Skeletal muscle tissue (tissue), 4 donors: ENCODE measurements around the gene THSD4. TPM values are rescaled to one million over a fixed set of nuclear protein-coding genes. Genes with fewer than 3 reads are reported as not detected.

ENCODE experiments used
- H3K27ac ChIP-seq: one replicate; pipeline ENCODE4 v1.7.0; 2013; ENCODE audit warnings: mild to moderate bottlenecking, low read depth, low read length, inconsistent platforms
- H3K27me3 ChIP-seq, 3 donors: one replicate each; pipeline ENCODE4 v1.7.0; 2013; ENCODE audit warnings: low read length in 3 of 3; ENCODE audit not compliant: control insufficient read depth in 3 of 3, insufficient read depth in 3 of 3
- H3K36me3 ChIP-seq, 3 donors: one replicate each; pipeline ENCODE4 v1.7.0; 2013; ENCODE audit warnings: low read length in 3 of 3; ENCODE audit not compliant: control insufficient read depth in 3 of 3, insufficient read depth in 3 of 3
- H3K4me1 ChIP-seq, 3 donors: one replicate each; pipeline ENCODE4 v1.7.0; 2013; ENCODE audit warnings: low read length in 3 of 3, mild to moderate bottlenecking in 3 of 3; ENCODE audit not compliant: control insufficient read depth in 3 of 3, insufficient read depth in 3 of 3
- H3K4me3 ChIP-seq, 3 donors: one replicate each; pipeline ENCODE4 v1.7.0; 2013; ENCODE audit warnings: low read length in 3 of 3
- H3K9ac ChIP-seq, 3 donors: one replicate each; pipeline ENCODE4 v1.7.0; 2013; ENCODE audit warnings: low read length in 3 of 3, mild to moderate bottlenecking in 3 of 3, moderate library complexity in 2 of 3, low read depth in 1 of 3
- H3K9me3 ChIP-seq, 3 donors: one replicate each; pipeline ENCODE4 v1.7.0; 2013; ENCODE audit warnings: low read length in 3 of 3; ENCODE audit not compliant: control insufficient read depth in 3 of 3
- total RNA-seq: library from RNA; depleted of rRNA; stranded (reverse); fragments of >200 nt; gene quantifications from one replicate; pipeline ENCODE4 v1.2.3, GENCODE V29; 2014
- donor health status: Osteomylitis.

THSD4 gene
- total RNA-seq, 1 donor from 2014 or later: 15.7 TPM

GRCh38 chr15:71549697-71550096 is 434.4 kb downstream of the THSD4 start:
- Histone ChIP-seq H3K27me3 (peaks cover 0 to 2% (median 0%) of the 10 kb centered on the region in 3 donors), H3K9ac (no peak overlapping the region), H3K4me3 (no peak overlapping the region), H3K36me3 (no peaks in the 10 kb centered on the region), H3K27ac (no peak overlapping the region), H3K4me1 (peaks cover 0 to 7% (median 3%) of the 10 kb centered on the region in 3 donors), H3K9me3 (no peaks in the 10 kb centered on the region)

- peaks cover 0 to 2% (median 0%) of the 10 kb centered on the region in 3 donors for H3K27me3 ChIP-seq
- no peak overlapping the region for H3K9ac ChIP-seq
- H3K4me3 ChIP-seq: no peak overlapping the region
- no peaks in the 10 kb centered on the region for H3K9me3 ChIP-seq
- H3K27ac ChIP-seq: no peak overlapping the region
- H3K4me1 ChIP-seq: peaks cover 0 to 7% (median 3%) of the 10 kb centered on the region in 3 donors
- no peaks in the 10 kb centered on the region for H3K36me3 ChIP-seq
These were observed 436.3 kb downstream of the THSD4 start for GRCh38 chr15:71551566-71551965.

GRCh38 chr15:71559098-71559497 is 443.8 kb downstream of the THSD4 start:
- H3K9ac ChIP-seq: no peak overlapping the region
- no peaks in the 10 kb centered on the region for H3K27me3 ChIP-seq
- no peak overlapping the region for H3K4me3 ChIP-seq
- H3K27ac ChIP-seq: no peak overlapping the region
- no peaks in the 10 kb centered on the region for H3K9me3 ChIP-seq
- no peaks in the 10 kb centered on the region for H3K4me1 ChIP-seq
- H3K36me3 ChIP-seq: no peaks in the 10 kb centered on the region

- Histone ChIP-seq H3K4me3 (no peak overlapping the region), H3K9me3 (no peaks in the 10 kb centered on the region), H3K4me1 (no peaks in the 10 kb centered on the region), H3K27me3 (no peaks in the 10 kb centered on the region), H3K27ac (no peak overlapping the region), H3K36me3 (no peaks in the 10 kb centered on the region), H3K9ac (no peak overlapping the region)
These were observed 444.3 kb downstream of the THSD4 start for GRCh38 chr15:71559616-71560015.

GRCh38 chr15:71562251-71562650 is 447.0 kb downstream of the THSD4 start:
- Histone ChIP-seq H3K4me1 (no peaks in the 10 kb centered on the region), H3K9ac (no peak overlapping the region), H3K4me3 (no peak overlapping the region), H3K36me3 (no peaks in the 10 kb centered on the region), H3K27me3 (no peaks in the 10 kb centered on the region), H3K9me3 (no peaks in the 10 kb centered on the region), H3K27ac (no peak overlapping the region)

- Histone ChIP-seq H3K9ac (no peak overlapping the region), H3K9me3 (no peaks in the 10 kb centered on the region), H3K4me1 (no peaks in the 10 kb centered on the region), H3K36me3 (no peaks in the 10 kb centered on the region), H3K27ac (no peak overlapping the region), H3K27me3 (no peaks in the 10 kb centered on the region), H3K4me3 (no peak overlapping the region)
These were observed 448.9 kb downstream of the THSD4 start for GRCh38 chr15:71564217-71564616.

GRCh38 chr15:71565006-71565405 is 449.7 kb downstream of the THSD4 start:
- Histone ChIP-seq H3K27me3 (no peaks in the 10 kb centered on the region), H3K4me3 (no peak overlapping the region), H3K4me1 (no peaks in the 10 kb centered on the region), H3K27ac (no peak overlapping the region), H3K9me3 (no peaks in the 10 kb centered on the region), H3K9ac (no peak overlapping the region), H3K36me3 (no peaks in the 10 kb centered on the region)

GRCh38 chr15:71565631-71566160 is 450.4 kb downstream of the THSD4 start:
- Histone ChIP-seq H3K36me3 (no peaks in the 10 kb centered on the region), H3K4me1 (no peaks in the 10 kb centered on the region), H3K27me3 (no peaks in the 10 kb centered on the region), H3K4me3 (no peak overlapping the region), H3K9me3 (no peaks in the 10 kb centered on the region), H3K9ac (no peak overlapping the region), H3K27ac (no peak overlapping the region)

- no peaks in the 10 kb centered on the region for H3K9me3 ChIP-seq
- no peak overlapping the region for H3K27ac ChIP-seq
- H3K27me3 ChIP-seq: no peaks in the 10 kb centered on the region
- H3K4me3 ChIP-seq: no peak overlapping the region
- no peaks in the 10 kb centered on the region for H3K4me1 ChIP-seq
- no peak overlapping the region for H3K9ac ChIP-seq
- no peaks in the 10 kb centered on the region for H3K36me3 ChIP-seq
These were observed 451.0 kb downstream of the THSD4 start for GRCh38 chr15:71566226-71566625.

GRCh38 chr15:71567173-71567572 is 451.9 kb downstream of the THSD4 start:
- no peak overlapping the region for H3K9ac ChIP-seq
- H3K9me3 ChIP-seq: no peaks in the 10 kb centered on the region
- H3K27ac ChIP-seq: no peak overlapping the region
- peaks cover 1 to 3% (median 2%) of the 10 kb centered on the region in 3 donors for H3K4me1 ChIP-seq
- no peak overlapping the region for H3K4me3 ChIP-seq
- no peaks in the 10 kb centered on the region for H3K27me3 ChIP-seq
- H3K36me3 ChIP-seq: no peaks in the 10 kb centered on the region
